Activated CD8-positive, alpha-beta memory T cell treated with anti-CD3 and anti-CD28 coated beads for 48 hours (primary cell): Measurements from ENCODE around the gene GABRR2.

Experiments
- DNase-seq, 3 experiments: peaks; one replicate each; pipeline ENCODE4 v3.0.0-alpha.2; 2020; ENCODE audit warnings: low read depth in 2 of 3, low spot score in 2 of 3

GABRR2 gene

GRCh38 chr6:89214197-89214596, 100.9 kb downstream of the GABRR2 start:
- no peak for DNase-seq

- no peak for DNase-seq
Measured at GRCh38 chr6:89212472-89212871, 102.6 kb downstream of the GABRR2 start.

GRCh38 chr6:89209457-89209856, 105.6 kb downstream of the GABRR2 start:
- DNase-seq: no peak

GRCh38 chr6:89208551-89208950, 106.5 kb downstream of the GABRR2 start:
- no peak for DNase-seq
